ENCODE data around the gene REPS2.

GRCh38 chrX:17009856-17010625 is 63.6 kb downstream of the REPS2 start:
- TF ChIP-seq CTCF (conservative IDR thresholded peaks at IDR 0.05; ENCODE audit: low read length) (no peak), EZH2phosphoT487 (IDR thresholded peaks at IDR 0.05; ENCODE audit: borderline replicate concordance, low read depth, low read length) (no peak)
